ENCODE measurements around the gene PEBP1.

PEBP1 gene

DNA sequence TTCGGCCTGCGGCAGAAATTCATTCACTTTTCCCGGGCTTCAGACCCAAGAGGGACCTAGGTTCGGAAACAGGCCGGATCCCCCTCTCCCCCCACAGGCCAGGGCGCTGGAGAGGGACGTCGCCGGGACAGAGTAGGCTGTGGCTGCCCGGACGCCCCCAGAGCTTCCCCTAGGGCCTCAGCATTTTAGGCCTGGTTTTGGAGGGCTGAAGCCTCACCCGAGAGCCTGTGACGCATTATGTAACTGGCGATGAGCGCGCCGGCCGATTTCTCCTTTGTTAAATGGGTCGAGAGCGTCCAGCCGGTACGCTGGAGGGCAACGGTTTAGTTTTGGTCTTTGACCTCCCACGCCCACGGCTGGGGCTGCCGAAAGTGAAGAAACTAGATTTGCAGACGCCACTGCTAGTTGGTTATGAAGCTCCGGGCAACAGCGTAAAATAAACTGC lies 657 bp downstream of the PEBP1 start:
- DNase-seq: peak in 3 of 4 experiments; percentile 9 to 18 (median 14)

DNA sequence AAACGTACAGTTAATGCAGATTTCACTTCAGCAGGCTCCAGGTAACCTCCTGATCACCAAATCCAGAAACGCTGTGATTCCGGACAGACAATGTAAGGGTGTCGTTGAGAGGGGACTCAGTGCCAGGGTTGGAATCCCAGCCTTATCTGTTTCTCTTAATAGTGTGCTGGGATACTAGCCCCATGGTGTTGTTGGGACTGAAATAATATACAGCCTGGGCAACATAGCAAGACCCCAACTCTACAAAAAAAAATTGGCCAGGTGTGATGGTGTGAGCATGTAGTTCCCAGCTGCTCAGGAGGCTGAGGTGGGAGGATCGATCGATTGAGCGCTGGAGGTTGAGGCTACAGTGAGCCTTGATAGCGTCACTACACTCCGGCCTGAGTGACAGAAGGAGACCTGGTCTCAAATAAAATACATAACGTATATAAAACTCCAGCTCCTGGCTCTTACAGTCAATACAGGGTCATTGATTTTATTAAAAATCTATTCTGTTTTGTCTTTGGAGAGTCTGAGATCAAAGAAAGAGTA lies 1.3 kb downstream of the PEBP1 start:
- DNase-seq: no peak

GRCh38 chr12:118140825-118141224 lies 4.9 kb downstream of the PEBP1 start:
- no peak for DNase-seq

DNA sequence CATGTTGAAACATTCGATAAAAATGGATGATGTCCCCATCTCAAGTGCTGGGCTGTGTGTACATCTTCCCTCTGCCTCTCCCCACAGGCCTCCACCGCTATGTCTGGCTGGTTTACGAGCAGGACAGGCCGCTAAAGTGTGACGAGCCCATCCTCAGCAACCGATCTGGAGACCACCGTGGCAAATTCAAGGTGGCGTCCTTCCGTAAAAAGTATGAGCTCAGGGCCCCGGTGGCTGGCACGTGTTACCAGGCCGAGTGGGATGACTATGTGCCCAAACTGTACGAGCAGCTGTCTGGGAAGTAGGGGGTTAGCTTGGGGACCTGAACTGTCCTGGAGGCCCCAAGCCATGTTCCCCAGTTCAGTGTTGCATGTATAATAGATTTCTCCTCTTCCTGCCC lies 8.6 kb downstream of the PEBP1 start:
- no peak for DNase-seq

- no peak for DNase-seq
Observed at GRCh38 chr12:118145113-118145797, 9.3 kb downstream of the PEBP1 start.

DNA sequence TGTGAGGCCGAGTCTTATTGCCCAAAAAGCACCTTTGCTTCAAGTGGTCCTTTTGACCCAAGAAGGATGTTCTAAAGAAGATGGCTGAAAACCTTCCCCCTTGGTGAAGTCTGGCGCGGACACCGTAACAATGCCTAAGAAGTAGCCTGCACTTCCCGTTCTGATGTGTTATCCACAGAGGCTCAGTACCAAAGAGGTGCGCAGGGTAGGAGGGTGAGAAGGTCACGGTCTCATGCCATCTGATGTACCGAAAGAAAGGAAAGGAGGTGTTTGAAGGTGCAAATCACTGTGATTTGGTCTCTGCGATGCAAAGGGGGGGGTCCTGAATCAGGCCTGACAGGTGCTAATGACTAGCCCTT lies 9.9 kb downstream of the PEBP1 start:
- no peak for DNase-seq

DNA sequence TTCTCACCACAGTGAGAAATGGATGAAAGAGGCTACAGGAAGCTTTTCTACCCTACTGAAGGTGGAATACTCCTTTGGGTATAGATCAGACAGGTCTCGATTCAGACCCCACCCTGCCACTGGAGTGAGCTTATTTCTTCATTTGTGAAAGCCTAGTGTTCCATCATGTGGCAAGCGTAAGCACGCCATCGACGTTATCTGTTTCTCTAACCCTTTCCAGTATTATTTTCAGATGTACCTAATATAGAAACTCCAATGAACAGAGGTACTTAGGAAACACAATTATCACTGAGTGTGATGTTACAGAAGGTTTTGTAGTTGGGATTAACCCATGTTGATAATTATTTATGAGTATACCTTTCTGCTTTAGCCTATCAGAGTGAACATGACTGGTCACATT lies 12.4 kb downstream of the PEBP1 start:
- DNase-seq: no peak

- DNase-seq: no peak
Observed at GRCh38 chr12:118150625-118151024, 14.7 kb downstream of the PEBP1 start.

DNA sequence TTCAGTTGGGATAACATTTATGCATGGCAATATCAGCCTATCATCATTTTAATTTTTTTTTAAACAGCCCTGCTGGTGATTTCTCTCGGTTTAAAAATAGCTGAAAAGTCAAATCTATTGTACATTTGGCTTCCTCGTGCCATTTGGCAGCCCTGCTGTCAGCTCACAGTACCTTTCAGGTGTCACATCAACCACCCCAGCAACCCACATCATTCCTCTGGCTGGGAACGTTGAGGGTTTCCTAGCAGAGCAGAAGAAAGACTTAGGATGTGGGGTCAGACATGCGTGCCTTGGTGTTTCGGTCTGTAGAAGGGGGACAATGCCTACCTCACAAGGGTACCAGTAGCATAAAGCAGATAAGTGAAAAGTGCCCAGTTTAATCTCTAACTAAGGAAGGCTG lies 15.8 kb downstream of the PEBP1 start:
- DNase-seq: no peak

DNA sequence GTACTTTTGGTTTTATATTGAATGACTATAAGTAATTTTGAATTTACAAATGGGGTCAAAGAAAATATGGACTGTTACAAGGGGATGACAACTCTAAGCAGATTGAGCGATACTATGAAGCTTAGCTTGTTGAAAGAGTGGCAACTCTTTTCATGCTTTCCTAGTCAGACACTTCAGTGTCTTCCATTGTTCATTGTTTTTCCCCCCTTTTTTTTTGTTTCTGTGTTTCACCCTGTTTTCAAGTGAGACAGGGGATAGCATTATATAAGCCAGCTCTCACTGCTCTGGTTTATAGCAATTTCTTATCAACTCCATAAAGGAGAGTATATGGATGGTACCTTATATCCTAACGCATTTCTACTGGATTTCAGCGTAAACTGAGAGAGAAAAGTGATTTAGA lies 24.6 kb downstream of the PEBP1 start:
- DNase-seq: no peak

GRCh38 chr12:118164798-118165486 lies 29.0 kb downstream of the PEBP1 start:
- DNase-seq: no peak

DNA sequence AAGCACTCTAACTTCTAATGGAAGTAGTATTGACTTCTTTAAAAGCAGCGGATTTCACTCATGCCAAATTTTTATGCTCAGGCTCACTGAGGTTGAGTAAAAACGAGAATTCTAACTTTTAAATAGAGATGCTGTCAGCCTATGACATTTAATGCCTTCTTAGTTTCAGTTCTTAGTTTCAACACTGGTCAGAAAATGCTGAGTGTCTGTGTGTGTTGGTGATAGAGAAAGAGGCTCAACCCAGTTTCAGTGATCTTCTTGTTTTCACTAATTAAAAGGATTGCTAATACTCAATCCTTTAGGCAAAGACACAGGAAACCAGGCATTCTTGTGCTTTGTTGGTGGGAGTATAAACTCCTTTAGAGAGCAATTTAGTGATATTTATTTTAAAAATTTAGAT lies 31.0 kb downstream of the PEBP1 start:
- DNase-seq: no peak

GRCh38 chr12:118175823-118176447 lies 40.0 kb downstream of the PEBP1 start:
- DNase-seq: no peak

- no peak for DNase-seq
Observed at GRCh38 chr12:118183155-118183554, 47.2 kb downstream of the PEBP1 start.

DNA sequence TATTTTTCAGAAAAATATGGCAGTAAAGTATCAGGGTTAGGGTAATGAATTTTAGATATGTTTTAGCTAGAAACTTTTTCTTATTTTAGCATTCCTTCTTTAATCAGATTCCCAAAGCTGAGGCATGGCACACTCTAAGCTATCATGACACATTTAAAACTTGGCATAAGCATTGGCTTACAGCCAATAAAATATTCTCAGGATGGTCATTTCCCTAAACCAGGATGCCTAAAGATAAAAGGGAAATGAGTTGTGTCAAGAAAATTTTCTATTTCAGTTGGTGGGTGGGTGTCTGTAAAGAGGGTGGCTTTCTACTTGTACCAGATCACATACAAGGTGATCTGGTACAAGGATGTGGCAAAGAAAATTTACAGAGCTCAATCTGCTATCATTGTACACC lies 47.8 kb downstream of the PEBP1 start:
- no peak for DNase-seq

DNA sequence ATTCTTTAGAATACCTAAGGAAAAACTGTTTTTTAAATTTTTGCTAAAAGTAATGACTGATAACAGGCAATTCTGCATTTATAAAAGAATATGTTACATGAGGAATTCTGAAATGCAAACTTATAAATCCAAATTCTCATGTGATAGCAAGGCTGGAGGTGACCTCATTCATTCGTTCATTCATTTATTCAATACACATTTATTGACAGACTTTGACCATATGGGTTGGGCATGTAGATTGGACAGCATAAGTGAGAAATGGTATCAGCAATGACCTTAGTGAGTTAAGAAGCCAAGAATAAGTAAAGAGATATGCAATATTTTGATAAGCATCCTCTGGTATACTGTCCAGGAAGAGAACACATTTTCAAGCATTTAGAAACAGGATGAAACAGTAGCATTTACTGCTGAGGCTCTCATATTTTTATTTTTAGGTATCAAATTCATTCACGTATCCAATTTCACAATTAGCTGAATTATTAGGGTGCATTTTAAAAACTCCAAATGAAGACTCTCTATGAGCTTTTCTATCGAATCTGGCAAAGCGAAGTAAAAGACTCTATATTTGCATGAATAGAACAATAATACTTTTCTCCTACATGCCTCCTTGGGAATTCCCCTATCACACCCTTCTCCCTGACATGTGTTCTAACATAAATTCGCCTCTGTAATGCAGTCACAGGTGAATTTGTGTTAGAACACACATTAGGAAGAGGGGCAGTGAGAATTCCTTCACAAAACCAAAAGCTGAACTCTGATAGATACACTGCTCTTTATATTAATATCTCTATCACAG lies 49.9 kb downstream of the PEBP1 start:
- DNase-seq: no peak

DNA sequence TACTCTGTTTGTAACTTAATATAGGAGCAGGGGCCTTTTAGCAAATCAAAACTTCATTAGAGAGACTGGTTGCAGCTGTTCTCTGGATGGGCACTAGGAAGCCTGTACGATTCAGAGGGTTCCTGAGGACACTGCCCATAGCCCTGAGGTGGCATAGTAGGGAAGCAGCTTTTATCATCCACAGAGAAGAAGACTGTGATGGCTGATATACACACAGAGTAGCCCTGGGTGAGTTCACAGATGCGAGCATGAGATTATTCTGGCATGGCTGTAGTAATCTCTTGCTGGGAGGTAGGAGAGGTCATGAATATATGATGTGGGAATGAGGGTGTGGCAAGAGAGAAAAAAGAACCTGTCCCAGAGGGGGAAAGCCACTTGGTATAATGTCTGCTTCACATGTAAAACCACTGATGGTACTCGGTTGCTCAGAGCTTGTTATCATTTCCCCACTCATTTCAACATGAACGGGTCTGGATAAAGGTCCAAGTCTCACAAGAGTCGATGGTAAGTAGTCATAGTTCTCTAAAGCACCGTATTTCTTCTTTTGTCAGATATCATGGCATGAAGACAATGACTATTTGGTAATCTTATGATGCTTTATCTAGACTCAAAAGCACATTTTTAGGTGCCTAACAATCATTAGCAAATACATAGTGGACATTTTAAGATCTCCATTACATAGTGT lies 52.0 kb downstream of the PEBP1 start:
- no peak for DNase-seq

DNA sequence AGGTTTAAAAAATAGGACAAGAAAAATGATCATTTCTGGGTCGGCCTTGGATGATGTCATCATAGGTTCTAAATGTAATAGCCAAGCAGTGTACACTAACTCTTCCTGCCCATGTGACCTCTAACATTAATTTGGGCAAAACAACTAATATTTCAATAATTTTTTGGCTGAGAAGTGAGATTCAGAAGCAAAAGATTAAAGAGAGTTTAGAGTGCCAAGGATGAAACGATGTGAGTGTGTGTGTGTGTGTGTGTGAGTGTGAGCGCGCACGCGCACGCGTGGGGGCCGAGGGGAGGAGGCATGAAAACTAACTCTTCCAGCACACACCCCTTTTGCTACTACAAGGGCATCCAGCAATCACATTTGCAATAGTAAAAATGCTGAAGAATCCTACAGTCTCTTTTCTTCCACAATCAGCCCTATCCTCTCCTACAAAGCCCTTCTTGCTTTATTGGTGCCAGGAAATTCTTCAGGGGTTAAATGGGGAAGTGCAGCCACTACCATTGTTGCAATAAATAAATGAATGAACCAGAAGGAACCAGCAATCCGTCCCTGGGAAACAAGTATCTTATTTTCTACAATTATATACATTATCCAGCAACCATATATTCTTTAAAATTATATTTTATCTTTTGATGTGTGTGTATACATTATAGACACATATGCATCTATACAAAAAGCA lies 52.9 kb downstream of the PEBP1 start:
- DNase-seq: no peak

- DNase-seq: no peak
Observed at GRCh38 chr12:118189741-118190191, 53.8 kb downstream of the PEBP1 start.

DNA sequence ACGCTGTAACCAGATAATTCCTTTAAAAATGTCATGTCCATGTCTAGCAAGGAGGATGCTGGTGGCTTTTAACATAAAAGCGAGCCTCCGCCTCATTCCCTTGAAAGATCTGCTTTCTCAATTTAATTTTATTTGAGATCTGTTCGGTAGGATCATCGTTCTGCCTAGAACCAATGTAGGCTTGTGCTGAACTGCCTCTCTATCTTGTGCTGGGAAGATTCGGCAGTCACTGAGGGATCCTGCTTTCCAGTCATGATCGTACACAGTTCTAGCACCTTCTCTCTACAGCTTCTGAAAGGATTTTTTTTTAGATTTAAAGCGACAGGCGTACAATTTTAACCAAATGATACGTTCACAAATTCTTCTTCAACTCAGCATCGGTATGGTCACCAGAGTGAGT lies 54.3 kb downstream of the PEBP1 start:
- no peak for DNase-seq

DNA sequence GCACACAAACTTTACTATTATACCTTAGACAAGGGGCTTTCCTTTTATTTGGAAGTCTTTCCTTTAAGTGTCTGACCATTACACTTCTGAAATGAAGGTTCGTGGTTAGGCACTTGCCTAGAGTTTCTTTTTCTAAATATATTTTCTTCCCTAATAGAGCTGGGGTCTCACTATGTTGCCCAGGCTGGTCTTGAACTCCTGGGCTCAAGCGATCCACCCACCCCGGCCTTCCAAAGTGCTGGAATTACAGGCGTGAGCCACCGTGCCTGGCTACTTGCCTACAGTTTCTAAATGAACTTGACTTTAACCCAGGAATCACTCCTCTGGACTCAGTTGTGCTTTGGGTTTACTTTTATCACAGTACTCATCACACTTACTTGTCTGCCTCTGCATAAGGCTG lies 57.6 kb downstream of the PEBP1 start:
- DNase-seq: no peak

DNA sequence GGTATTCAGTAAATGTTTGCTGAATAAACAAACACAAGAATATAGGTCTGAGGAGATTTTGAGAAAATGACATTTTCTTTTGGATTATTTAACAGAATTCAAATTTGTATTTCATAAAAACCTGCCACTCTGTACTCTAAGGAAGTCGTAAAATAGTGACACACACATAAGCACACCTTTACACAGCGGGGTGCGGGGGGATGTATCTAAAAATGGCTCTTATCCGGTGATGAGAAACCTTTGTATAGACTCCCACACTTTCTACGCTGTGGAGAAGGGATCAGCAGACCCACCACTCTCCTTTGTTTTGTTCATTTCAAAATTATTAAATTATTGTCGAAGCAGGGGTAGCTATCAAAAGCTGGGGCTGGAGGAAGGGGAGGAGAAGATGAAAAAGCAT lies 58.0 kb downstream of the PEBP1 start:
- no peak for DNase-seq

Measured in activated naive CD4-positive, alpha-beta T cell (primary cell).